ENCODE data around the gene MAEA.
A peak's percentile ranks its signal among the peaks of the same experiment; 100 is the strongest.

Gene MAEA

DNA sequence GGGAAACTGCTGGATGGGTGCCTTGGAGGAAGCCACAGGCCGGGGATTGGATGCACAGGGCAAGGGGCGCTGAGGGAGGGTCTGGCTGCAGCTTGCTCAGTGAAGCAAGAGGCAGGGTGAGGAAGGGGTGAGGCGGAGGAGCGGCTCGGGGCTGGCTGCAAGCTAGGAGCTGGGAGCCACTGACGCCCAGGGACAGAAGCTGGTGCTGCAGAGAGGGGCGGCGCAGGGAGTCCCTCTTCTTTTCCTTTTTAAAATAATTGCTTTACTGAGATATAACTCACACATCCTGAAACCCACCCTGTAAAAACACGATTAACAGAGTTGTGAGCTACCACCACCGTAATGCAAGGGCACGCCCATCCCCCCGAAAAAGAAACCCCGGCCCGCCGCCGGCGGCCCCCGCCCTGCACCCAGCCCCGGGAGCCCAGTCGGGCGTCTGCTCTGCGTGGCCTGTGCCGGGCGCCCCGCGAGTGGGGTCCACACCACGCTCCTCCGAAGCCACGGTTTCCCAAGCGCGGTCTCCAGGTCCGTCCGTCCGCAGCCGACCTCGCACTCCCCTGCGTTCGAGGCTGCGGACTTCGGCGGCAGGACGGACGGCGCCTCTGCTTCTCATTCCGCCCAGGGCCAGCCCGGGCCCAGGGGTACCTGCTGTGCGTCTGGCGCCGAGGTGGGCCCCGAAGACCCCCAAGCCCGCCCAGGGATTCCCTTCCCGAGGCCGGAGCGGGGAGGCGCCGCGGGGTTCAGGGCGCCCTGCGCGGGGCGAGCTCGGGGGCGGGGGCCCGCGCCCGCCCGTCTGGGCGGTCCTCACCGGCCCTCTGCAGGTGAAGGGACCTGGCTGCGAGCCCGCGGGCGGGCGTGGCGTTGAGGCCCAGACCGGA is 56.5 kb downstream of the MAEA start:
- peak overlapping the region; percentile 87 for H2AFZ ChIP-seq (ENCODE audit: low read length)
- no peaks in the 10 kb centered on the region for H3F3A ChIP-seq (ENCODE audit: low read depth)
- peaks cover 25% of the 10 kb centered on the region for H3K79me2 ChIP-seq (ENCODE audit: insufficient read depth, low read length)
- no peaks in the 10 kb centered on the region for H4K20me1 ChIP-seq (ENCODE audit: insufficient read depth, low read length, poor library complexity, severe bottlenecking)
- TF ChIP-seq EZH2phosphoT487 (IDR thresholded peaks at IDR 0.05; ENCODE audit: borderline replicate concordance), result no peak
- TF ChIP-seq, protein P1, sequence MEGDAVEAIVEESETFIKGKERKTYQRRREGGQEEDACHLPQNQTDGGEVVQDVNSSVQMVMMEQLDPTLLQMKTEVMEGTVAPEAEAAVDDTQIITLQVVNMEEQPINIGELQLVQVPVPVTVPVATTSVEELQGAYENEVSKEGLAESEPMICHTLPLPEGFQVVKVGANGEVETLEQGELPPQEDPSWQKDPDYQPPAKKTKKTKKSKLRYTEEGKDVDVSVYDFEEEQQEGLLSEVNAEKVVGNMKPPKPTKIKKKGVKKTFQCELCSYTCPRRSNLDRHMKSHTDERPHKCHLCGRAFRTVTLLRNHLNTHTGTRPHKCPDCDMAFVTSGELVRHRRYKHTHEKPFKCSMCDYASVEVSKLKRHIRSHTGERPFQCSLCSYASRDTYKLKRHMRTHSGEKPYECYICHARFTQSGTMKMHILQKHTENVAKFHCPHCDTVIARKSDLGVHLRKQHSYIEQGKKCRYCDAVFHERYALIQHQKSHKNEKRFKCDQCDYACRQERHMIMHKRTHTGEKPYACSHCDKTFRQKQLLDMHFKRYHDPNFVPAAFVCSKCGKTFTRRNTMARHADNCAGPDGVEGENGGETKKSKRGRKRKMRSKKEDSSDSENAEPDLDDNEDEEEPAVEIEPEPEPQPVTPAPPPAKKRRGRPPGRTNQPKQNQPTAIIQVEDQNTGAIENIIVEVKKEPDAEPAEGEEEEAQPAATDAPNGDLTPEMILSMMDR (conservative IDR thresholded peaks at IDR 0.05; ENCODE audit: low read length), result peak; percentile 25
- no peaks in the 10 kb centered on the region for H3K9me2 ChIP-seq (replicated peaks; ENCODE audit: low read depth, low read length)
- H3K36me3 ChIP-seq (ENCODE audit: insufficient read depth, low read length), result peaks cover 3% of the 10 kb centered on the region; the same call in 1 of the 2 replicates
- no peaks in the 10 kb centered on the region for H3K9me3 ChIP-seq (ENCODE audit: insufficient read depth, low read depth, low read length)
- H3K4me3 ChIP-seq (ENCODE audit: low read length, poor library complexity, severe bottlenecking), result peak overlapping the region; percentile 83
- H3K27me3 ChIP-seq (ENCODE audit: insufficient read depth, low read length, poor library complexity, severe bottlenecking), result no peaks in the 10 kb centered on the region
- H3K4me1 ChIP-seq (ENCODE audit: insufficient read depth, low read length, poor library complexity, severe bottlenecking), result peaks cover 29% of the 10 kb centered on the region
- H3K4me2 ChIP-seq (ENCODE audit: low read depth, low read length, poor library complexity, severe bottlenecking), result peak overlapping the region; percentile 97
- peak overlapping the region; percentile 85 for H3K9ac ChIP-seq (ENCODE audit: low read depth, low read length, poor library complexity, severe bottlenecking)

DNA sequence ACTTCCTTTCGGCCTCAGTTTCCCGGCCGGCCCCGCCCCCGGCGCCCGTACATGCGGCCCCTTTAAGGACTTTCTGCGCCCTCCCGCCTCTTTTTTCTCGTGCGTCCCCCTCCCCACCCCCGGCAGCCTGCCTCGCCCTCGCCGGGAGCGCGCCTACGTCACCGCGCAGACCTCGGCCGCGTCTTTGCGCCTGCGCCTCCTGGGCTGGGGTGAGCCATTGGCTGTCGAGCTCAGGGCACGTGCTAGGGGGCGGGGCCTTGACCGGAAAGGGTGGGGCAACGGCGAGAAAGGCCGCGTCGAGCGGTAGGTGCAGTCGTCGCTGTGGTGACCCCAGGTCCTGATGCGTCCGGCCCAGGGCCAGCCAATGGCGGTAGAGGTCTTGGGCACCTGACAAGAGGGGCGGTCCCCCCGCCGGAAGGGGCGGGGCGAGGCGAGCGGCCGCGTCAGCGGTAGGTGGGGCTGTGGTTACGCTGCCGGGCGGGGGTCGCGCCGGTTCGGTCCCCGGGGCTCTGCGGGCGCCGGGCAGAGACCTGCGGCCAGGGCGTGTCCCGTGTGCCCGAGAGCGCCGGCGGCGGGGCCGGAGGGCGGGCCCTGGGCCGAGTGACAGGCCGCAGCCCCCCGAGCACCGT is 57.2 kb downstream of the MAEA start, which contains the start of gene UVSSA:
UVSSA (plus strand) TSS at position 428 of the 629 bp plus-strand sequence. CDS start 884 bp downstream, outside the sequence.
- no peaks in the 10 kb centered on the region for H3K9me2 ChIP-seq (replicated peaks; ENCODE audit: low read depth, low read length)
- H3K4me1 ChIP-seq (ENCODE audit: insufficient read depth, low read length, poor library complexity, severe bottlenecking), result peaks cover 29% of the 10 kb centered on the region
- peak within 1 kb of the TSS; percentile 83 for H3K4me3 ChIP-seq (ENCODE audit: low read length, poor library complexity, severe bottlenecking)
- H3K36me3 ChIP-seq (ENCODE audit: insufficient read depth, low read length), result no peaks in the 10 kb centered on the region
- H3K27me3 ChIP-seq (ENCODE audit: insufficient read depth, low read length, poor library complexity, severe bottlenecking), result no peaks in the 10 kb centered on the region
- peaks cover 25% of the 10 kb centered on the region for H3K79me2 ChIP-seq (ENCODE audit: insufficient read depth, low read length)
- no peaks in the 10 kb centered on the region for H4K20me1 ChIP-seq (ENCODE audit: insufficient read depth, low read length, poor library complexity, severe bottlenecking)
- H3K4me2 ChIP-seq (ENCODE audit: low read depth, low read length, poor library complexity, severe bottlenecking), result peak within 1 kb of the TSS; percentile 97
- no peaks in the 10 kb centered on the region for H3K9me3 ChIP-seq (ENCODE audit: insufficient read depth, low read depth, low read length)
- H3F3A ChIP-seq (ENCODE audit: low read depth), result no peaks in the 10 kb centered on the region
- H3K9ac ChIP-seq (ENCODE audit: low read depth, low read length, poor library complexity, severe bottlenecking), result peak within 1 kb of the TSS; percentile 85
- TF ChIP-seq, protein P1 (conservative IDR thresholded peaks at IDR 0.05; ENCODE audit: low read length), result no peak
- no peak for TF ChIP-seq EZH2phosphoT487 (IDR thresholded peaks at IDR 0.05; ENCODE audit: borderline replicate concordance)
- peak within 1 kb of the TSS; percentile 87 for H2AFZ ChIP-seq (ENCODE audit: low read length)

DNA sequence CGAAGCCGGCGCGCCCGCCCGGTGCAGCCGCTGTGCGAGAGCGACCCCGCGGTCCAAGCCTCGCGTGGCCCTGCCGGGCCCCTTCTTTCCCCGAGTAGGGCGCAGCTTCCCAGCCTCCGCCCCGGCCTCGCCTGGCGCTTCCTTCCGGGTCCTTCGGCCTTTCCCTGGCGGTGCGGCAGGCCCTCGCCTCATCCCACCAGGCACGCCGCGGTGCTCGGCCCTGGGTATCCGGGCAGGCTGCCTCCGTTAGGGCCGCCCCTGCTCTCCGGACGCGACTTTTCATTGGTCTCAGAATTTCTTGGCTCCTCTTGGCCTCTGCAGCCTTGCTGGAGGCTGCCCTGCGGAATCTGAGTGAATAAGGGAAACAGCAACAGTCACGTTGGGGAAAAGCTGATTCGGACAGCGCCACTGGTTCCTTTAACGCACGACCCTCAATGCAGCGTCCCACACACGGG is 57.7 kb downstream of the MAEA start:
- Histone ChIP-seq H3F3A (ENCODE audit: low read depth) (no peaks in the 10 kb centered on the region), H3K9me2 (replicated peaks; ENCODE audit: low read depth, low read length) (no peaks in the 10 kb centered on the region), H3K9ac (ENCODE audit: low read depth, low read length, poor library complexity, severe bottlenecking) (peak overlapping the region; percentile 77), H3K79me2 (ENCODE audit: insufficient read depth, low read length) (peaks cover 25% of the 10 kb centered on the region), H3K9me3 (ENCODE audit: insufficient read depth, low read depth, low read length) (no peaks in the 10 kb centered on the region), H4K20me1 (ENCODE audit: insufficient read depth, low read length, poor library complexity, severe bottlenecking) (peaks cover 3% of the 10 kb centered on the region), H2AFZ (ENCODE audit: low read length) (peak overlapping the region; percentile 28; the same call in 1 of the 2 replicates), H3K36me3 (ENCODE audit: insufficient read depth, low read length) (no peaks in the 10 kb centered on the region), H3K27me3 (ENCODE audit: insufficient read depth, low read length, poor library complexity, severe bottlenecking) (no peaks in the 10 kb centered on the region), H3K4me1 (ENCODE audit: insufficient read depth, low read length, poor library complexity, severe bottlenecking) (peaks cover 29% of the 10 kb centered on the region), H3K4me2 (ENCODE audit: low read depth, low read length, poor library complexity, severe bottlenecking) (peak overlapping the region; percentile 92), H3K4me3 (ENCODE audit: low read length, poor library complexity, severe bottlenecking) (peak overlapping the region; percentile 73)
- no peak for TF ChIP-seq EZH2phosphoT487 (IDR thresholded peaks at IDR 0.05; ENCODE audit: borderline replicate concordance)
- TF ChIP-seq, protein P1 (conservative IDR thresholded peaks at IDR 0.05; ENCODE audit: low read length), result no peak

Measured in Loucy (cell line).